Bronchial epithelial cell (primary cell): ENCODE data around the gene ANO9. TPM values are rescaled to one million over a fixed set of nuclear protein-coding genes. Genes with fewer than 3 reads are reported as not detected.

Source experiments
- DNase-seq: peaks from one replicate; pipeline ENCODE4 v3.0.0-alpha.2; 2010; ENCODE audit warnings: low read depth
- FAIRE-seq: peaks from 2 replicates; lab custom pipeline; 2011; peaks lifted over from hg19 to GRCh38; lab: Jason Lieb, UNC
- H3K27me3 ChIP-seq: 2 replicates; pipeline ENCODE4 v1.5.1; 2011; ENCODE audit warnings: low read length; ENCODE audit not compliant: control insufficient read depth, insufficient read depth
- H3K36me3 ChIP-seq: 2 replicates; pipeline ENCODE4 v1.5.1; 2011; ENCODE audit warnings: low read length; ENCODE audit not compliant: control insufficient read depth, insufficient read depth
- H3K4me3 ChIP-seq: 2 replicates; pipeline ENCODE4 v1.5.1; 2011; ENCODE audit warnings: mild to moderate bottlenecking, low read depth, low read length, control low read depth
- CTCF ChIP-seq: IDR thresholded peaks from 2 replicates; pipeline ENCODE4 v1.5.1; 2011; ENCODE audit warnings: mild to moderate bottlenecking, moderate library complexity, low read length, control low read depth, inconsistent platforms; ENCODE audit not compliant: insufficient read depth, severe bottlenecking
- total RNA-seq: library from RNA; depleted of rRNA; stranded (reverse); fragments of >200 nt; gene quantifications from 2 replicates; pipeline ENCODE4 v1.2.1, GENCODE V29; 2014

The ANO9 gene
- total RNA-seq, 1 donor from 2014 or later = 9.2 TPM

GRCh38 chr11:370070-370941 lies 71.5 kb downstream of the ANO9 start:
- FAIRE-seq (no peak), DNase-seq (no peak)
- Histone ChIP-seq H3K27me3 (peaks cover 15% of the 10 kb centered on the region), H3K36me3 (peaks cover 5% of the 10 kb centered on the region), H3K4me3 (peak overlapping the region; percentile 42)
- no peak for TF ChIP-seq CTCF

GRCh38 chr11:369336-370018 lies 72.3 kb downstream of the ANO9 start, which contains the start of gene B4GALNT4:
TSS of gene B4GALNT4 (plus strand) at chr11:369499. CDS start at chr11:369804, 305 bp downstream.
- Histone ChIP-seq H3K4me3 (peak within 1 kb of the TSS; percentile 42), H3K27me3 (peaks cover 15% of the 10 kb centered on the region), H3K36me3 (peaks cover 5% of the 10 kb centered on the region)
- TF ChIP-seq CTCF = no peak
- FAIRE-seq (no peak), DNase-seq (no peak)

GRCh38 chr11:368414-369335 lies 73.1 kb downstream of the ANO9 start:
- no peak for FAIRE-seq

GRCh38 chr11:367956-368413 lies 73.8 kb downstream of the ANO9 start:
- no peak for FAIRE-seq
- no peak overlapping the region for H3K4me3 ChIP-seq
- TF ChIP-seq CTCF = no peak
- H3K36me3 ChIP-seq = peaks cover 3% of the 10 kb centered on the region
- H3K27me3 ChIP-seq = peaks cover 15% of the 10 kb centered on the region
- DNase-seq = no peak

More at GRCh38 chr11:368414-369335, 73.1 kb downstream of the ANO9 start:
- no peak for TF ChIP-seq CTCF
- no peak for DNase-seq
- Histone ChIP-seq H3K27me3 (peaks cover 15% of the 10 kb centered on the region), H3K36me3 (peaks cover 5% of the 10 kb centered on the region), H3K4me3 (peak overlapping the region; percentile 25)

Other genes starting within 250 kb of the ANO9 start
- gene SCGB1C1, start 248.9 kb downstream of the ANO9 start, total RNA-seq = not detected in 2 replicates
- gene BET1L, start 234.6 kb downstream of the ANO9 start, total RNA-seq = 16.0 and 16.3 TPM in 2 replicates
- 106 and 170 TPM in 2 replicates for gene RIC8A, start 234.3 kb downstream of the ANO9 start, total RNA-seq
- gene SIRT3, start 205.7 kb downstream of the ANO9 start, total RNA-seq = 7.9 and 9.9 TPM in 2 replicates
- 146 and 171 TPM in 2 replicates for gene PSMD13, start 205.0 kb downstream of the ANO9 start, total RNA-seq
- gene NLRP6, start 163.6 kb downstream of the ANO9 start, total RNA-seq = not detected in 2 replicates
- 1.7 and 3.2 TPM in 2 replicates for gene PGGHG, start 152.9 kb downstream of the ANO9 start, total RNA-seq
- gene IFITM5, start 142.5 kb downstream of the ANO9 start, total RNA-seq = not detected in 2 replicates
- 1.4 and 3.7 TPM in 2 replicates for gene IFITM2, start 134.2 kb downstream of the ANO9 start, total RNA-seq
- gene IFITM1, start 128.0 kb downstream of the ANO9 start, total RNA-seq = 1.2 and 1.8 TPM in 2 replicates
- 4.5 and 14.5 TPM in 2 replicates for gene IFITM3, start 121.2 kb downstream of the ANO9 start, total RNA-seq
- gene B4GALNT4, start 72.5 kb downstream of the ANO9 start, total RNA-seq = 10.8 and 11.4 TPM in 2 replicates
- gene PKP3, start 47.8 kb downstream of the ANO9 start, total RNA-seq = 231 and 328 TPM in 2 replicates
- gene SIGIRR, start 27.0 kb downstream of the ANO9 start, total RNA-seq = 15.9 and 24.7 TPM in 2 replicates
- gene PTDSS2, start 8.3 kb upstream of the ANO9 start, total RNA-seq = 26.3 and 29.4 TPM in 2 replicates
- 361 and 427 TPM in 2 replicates for gene RNH1, start 65.2 kb upstream of the ANO9 start, total RNA-seq
- 150 and 199 TPM in 2 replicates for gene HRAS, start 93.6 kb upstream of the ANO9 start, total RNA-seq
- 0.26 and 0.38 TPM in 2 replicates for gene LRRC56, start 95.5 kb upstream of the ANO9 start, total RNA-seq
- gene LMNTD2, start 118.7 kb upstream of the ANO9 start, total RNA-seq = 0.90 and 1.1 TPM in 2 replicates
- 44.4 and 45.5 TPM in 2 replicates for gene RASSF7, start 119.0 kb upstream of the ANO9 start, total RNA-seq
- 21.1 and 26.1 TPM in 2 replicates for gene PHRF1, start 134.5 kb upstream of the ANO9 start, total RNA-seq
- gene IRF7, start 173.9 kb upstream of the ANO9 start, total RNA-seq = 15.3 and 18.2 TPM in 2 replicates
- not detected in 2 replicates for gene CDHR5, start 182.9 kb upstream of the ANO9 start, total RNA-seq
- gene SCT, start 185.2 kb upstream of the ANO9 start, total RNA-seq = not detected in 2 replicates
- gene DRD4, start 195.3 kb upstream of the ANO9 start, total RNA-seq = 0.13 TPM in 1 of 2 replicates, not detected in the other